NCI-H2227 (cell line): ENCODE measurements around the gene FAM210A.
A peak's percentile ranks its signal among the peaks of the same experiment; 100 is the strongest.
"Not testable (repeated sequence)": the region's sequence is repeated elsewhere in the genome, so short reads cannot be mapped to it uniquely, and the experiment has no call there.

ENCODE experiments used
- DNase-seq: peaks from one replicate; lab custom pipeline; 2025; ENCODE audit not compliant: unreplicated experiment; lab: John Stamatoyannopoulos, UW

Gene FAM210A, protein sequence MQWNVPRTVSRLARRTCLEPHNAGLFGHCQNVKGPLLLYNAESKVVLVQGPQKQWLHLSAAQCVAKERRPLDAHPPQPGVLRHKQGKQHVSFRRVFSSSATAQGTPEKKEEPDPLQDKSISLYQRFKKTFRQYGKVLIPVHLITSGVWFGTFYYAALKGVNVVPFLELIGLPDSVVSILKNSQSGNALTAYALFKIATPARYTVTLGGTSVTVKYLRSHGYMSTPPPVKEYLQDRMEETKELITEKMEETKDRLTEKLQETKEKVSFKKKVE

DNA sequence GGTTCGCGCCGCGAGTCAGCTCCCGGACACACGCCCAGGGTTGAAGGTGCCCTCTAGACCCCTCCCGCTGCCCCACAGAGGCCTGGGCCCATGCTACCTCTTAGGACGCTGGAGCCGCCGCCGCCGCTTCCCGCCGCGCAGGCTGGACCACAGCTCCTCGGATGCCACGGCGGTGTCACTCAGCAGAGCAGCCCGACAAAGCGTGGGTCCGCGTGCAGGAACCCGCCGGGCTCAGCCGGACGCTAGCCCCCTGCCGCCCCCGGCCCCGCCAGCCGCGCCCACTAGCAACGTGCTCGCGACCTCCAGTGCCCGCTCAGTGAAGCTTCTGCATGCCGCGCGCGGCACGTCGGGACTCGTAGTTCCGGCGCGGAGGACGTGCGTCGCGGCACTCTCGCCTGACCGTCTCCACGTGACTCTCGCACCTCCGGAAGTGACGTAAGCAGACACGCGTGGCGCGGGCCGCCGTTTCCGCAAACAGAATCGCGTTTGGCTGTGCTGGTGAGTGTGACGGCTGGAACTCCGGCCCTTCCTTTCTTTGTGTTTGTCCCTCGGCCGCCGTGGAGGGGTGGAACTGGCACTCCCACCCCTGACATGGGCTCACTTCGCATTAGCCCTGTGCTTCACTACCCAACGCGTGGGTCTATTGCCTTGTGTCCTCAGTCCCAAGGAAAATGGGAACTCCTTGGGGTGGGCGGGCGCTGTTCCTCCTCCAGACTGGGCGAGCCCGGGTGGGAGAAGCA is at the start of gene FAM210A, which contains the start of gene RNMT:
Gene FAM210A, minus strand, starts transcription at position 327 of the 740 bp plus-strand sequence. CDS start 44,481 bp downstream, outside the sequence.
Gene RNMT, plus strand, starts transcription at position 442 of the 740 bp plus-strand sequence. CDS start 4,845 bp downstream, outside the sequence.
- DNase-seq, result peak; percentile 99

DNA sequence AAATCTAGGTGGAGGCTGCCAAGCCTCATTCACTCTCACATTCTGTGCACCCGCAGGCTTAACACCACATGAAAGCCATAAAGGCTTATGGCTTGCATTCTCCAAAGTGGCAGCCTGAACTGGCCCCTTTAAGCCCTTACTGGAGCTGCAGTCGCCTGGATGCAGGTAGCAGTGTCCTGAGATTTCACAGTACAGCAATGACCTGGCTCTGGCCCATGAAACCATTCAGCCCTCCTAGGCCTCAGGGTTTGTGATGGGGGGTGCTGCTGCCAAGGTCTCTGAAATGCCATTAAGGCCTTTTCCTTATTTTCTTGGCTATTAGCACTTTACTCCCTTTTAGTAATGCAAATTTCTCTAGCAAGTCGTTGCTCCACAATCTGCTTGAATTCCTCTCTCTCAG is 48.7 kb upstream of the FAM210A start:
- no peak for DNase-seq

DNA sequence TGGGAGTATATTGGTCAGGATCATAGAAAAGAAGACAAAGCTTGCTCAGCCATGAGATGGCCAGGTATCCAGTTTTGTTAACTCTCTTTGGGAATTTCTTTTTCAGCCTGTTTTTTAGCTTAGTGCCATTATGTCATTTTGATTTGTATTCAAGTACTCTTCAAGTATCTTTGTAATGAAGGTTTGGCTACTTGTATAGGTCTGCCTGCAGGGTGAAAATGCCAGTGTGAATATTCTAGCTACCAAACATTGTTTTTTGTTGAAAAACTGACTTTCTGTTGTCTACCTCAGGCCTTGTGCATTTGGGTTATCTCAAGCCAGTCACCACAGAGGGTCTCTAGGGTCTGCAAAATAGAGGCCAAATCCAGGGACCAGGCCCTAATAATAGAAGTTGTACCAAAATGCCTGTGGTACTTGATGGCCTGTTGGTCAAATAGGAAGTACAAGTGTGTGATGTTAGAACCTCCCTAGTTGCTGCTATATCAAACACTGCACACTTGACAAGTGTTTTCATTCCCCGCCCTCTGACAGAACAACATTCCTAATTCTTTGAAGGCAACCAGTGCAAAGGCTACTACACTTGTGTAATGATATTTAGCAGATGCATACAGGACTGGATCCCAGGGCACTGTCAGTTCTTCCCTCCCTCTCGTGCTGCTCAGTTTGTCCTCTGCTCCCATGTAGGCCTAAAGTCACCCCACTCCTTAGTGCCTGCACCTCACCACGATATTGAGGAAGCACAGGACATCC is 36.5 kb upstream of the FAM210A start:
- no peak for DNase-seq

DNA sequence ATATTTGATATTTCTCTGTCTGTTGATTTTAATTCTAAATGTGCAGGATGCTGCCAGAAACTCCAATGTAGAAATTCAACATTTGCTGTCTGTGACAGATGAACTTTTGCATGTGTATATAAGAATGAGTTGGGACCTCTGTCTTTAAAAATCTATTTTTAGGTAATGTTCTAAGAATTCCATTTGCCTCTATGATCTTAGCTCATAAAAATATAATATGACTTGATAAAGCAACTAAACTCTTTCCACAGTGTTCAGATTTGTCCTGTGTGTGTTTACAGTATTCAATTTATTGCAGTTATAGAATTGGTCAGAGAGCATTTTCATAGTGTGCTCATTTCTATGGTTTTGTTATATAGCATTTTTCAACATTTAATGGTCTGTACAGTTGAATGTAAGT is 33.7 kb upstream of the FAM210A start:
- no peak for DNase-seq

DNA sequence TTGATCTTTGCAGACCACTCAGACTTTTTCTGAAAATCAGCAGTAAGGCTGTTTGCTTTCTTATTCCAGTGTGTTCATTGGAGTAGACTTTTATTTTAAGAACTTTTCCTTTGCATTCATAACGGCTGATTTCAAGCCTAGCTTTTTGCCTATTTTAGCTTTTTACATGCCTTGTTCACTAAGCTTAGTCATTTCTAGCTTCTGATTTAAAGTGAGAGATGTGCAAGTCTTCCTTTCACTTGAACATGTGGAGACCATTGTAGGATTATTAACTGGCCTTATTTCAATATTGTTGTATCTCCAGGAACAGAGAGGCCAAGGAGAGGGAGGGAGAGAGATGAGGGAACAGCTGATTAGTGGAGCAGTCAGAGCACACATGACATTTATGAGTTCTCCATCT is 32.3 kb upstream of the FAM210A start:
- no peak for DNase-seq

DNA sequence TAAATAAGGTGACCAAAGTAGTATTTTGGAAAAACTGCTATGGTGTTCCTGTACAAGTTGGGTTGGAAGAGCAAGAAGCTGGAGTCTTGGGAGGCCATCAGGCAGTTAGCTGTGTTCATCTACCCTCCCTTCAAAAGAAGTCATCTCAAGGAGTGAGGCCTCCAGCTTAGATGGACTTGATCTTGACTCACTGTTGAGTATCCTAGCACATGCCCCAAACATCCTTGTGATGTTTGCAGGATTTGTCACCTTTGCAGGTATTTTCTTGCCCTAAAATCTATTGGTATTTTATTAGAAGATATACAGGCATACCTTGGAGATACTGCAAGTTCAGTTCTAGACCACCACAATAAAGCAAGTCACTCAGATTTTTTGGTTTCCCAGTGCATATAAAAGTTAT is 30.3 kb upstream of the FAM210A start:
- DNase-seq, result no peak

DNA sequence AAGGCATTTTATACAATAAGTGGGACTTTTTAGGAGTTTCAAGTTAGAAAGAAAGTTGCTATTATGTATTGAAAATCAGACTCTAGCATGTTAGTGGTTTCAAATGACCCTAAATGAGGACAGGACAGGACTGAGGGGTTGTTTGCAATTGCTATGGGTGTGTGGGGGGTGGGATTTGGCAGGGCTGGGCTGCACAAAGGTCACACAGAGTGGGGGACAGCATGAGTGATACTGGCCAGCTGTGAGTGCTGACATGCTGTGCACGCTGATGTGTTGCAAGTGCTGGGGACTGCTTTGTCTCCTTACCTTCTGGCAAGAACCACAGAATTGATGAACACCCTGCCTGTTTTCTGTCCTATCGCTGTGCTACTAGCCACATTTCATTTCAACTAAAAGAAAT is 29.9 kb upstream of the FAM210A start:
- DNase-seq, result no peak

DNA sequence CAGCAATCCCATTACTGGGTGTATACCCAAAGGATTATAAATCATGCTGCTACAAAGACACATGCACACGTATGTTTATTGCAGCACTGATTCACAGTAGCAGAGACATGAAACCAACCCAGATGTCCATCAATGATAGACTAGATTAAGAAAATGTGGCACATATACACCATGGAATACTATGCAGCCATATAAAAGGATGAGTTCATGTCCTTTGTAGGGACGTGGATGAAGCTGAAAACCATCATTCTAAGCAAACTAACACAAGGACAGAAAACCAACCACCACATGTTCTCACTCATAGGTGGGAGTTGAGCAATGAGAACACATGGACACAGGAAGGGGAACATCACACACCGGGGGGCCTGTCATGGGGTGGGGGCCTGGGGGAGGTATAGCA is 25.2 kb upstream of the FAM210A start:
- DNase-seq, result not testable (repeated sequence)

DNA sequence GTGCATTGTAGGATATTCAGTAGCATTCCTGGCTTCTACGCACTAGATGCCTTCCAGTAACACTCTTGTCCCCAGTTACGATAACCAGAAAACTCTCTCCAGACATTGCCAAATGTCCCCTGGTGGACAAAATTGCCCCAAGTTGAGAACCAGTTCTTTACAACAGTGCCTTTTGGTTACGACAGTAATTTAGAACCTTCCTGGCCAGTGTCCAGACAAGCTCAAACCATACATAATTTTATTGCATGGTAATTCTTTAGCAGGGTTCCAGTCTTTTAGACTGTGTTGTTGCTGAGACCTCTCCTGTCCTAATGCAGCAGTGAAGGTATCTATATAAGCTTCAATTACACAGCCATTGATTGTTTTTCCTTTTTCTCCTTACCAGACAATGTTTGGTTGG is 20.3 kb upstream of the FAM210A start:
- no peak for DNase-seq

DNA sequence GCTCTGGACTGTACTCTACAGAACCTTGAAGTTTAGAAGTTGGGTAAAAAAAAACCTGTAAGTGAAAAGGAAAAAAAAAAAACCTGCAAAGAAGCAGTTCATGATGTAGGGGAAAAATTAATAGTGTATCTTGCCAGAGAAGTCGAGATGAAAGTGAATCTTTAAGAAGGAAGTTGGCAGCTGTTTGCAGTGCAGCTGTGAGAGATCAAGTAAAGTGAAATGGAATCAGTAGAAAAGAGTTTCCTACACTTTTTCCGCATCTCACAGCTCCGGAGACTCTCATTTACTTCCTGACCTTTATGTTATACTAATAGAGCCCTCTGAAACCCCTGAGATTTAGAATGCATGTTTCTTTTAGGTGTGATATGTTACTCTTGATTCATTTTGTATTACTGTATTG is 19.3 kb upstream of the FAM210A start:
- DNase-seq, result no peak

DNA sequence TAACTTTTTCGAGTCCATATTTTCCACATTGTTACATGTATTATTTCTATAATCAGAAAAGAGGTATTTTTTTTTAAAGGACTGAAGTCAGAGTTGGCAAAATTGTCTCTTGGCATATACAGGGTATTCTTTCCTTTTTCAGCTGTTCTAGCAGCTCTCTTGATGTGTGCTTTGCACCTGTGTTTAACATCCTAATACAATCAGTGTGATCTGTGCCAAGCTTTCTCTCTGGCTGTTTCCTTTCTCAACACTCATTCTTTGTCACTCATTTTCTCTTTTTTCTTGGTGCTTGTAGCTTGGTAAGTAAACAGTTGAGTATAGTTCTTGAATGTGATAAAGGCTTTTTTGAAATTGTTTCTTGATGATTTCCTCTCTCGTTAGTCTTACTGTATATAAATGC is 9.3 kb upstream of the FAM210A start:
- no peak for DNase-seq

DNA sequence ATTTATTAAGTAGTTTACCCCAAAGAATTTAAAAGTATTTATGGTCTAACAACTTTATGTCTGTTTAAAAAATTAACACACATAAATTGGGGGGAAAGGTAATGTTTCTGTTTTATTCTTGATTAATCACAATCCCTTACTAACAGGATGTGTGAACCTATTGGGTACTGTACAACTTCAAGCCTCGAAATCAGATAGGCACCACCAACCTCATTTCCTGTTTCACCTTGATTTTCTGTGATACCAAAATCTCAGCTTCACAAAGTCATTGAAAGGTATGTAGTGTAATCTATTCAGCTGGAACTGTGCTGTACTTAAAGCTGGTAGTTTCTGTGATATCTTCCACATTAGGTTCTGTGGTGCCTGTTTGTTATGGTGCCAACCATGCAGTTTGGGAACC is 4.1 kb upstream of the FAM210A start:
- DNase-seq, result no peak

DNA sequence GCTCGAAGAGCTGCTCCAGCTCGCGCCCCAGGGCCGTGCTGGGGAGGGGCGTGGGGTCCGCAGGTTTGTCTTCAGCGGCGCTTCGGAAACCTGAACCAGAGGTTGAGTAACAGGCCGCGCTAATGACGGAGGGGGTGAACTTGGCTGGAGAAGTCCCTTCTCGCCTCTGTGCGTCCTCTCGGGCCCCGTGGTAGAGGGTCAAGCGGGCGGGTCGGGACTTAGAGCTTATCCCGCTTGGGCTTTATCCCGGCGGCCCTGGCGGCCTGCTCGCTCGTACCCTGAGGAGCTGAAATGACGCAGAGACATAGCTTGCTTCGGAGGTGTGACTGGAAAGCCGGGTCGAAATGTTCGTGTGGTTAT is 594 bp upstream of the FAM210A start:
- peak; percentile 80 for DNase-seq

DNA sequence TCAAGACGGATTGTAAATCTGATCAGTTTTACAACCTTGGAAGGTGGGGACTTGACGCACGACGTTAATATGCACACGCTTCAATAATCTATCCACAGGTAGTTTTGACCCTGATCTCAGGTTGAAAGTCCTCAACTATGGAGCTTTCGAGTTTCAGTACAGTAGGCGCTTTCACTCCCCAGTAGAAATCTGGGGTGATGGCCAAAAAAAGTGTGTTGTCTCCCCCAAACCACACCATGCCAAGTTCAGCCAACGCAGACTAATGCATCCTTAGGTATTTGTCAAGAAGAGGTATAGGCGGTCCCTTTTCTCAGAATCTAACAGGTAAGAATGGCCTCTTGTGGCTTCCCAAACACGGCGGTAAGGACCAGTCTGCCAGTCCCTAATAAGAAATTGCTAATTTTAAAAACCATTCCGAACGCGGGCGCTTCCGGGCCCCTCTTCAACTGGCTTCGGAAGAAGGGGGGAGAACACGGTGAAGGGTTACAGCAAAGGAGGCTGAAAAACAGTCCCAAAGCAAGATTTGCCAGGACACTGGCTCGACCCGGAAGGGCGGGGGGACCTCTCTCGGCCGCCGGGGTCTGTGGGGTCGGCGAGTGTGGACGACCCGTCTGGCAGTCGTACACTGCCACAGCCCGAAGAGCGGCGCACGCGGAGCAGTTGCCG is 659 bp downstream of the FAM210A start:
- no peak for DNase-seq

DNA sequence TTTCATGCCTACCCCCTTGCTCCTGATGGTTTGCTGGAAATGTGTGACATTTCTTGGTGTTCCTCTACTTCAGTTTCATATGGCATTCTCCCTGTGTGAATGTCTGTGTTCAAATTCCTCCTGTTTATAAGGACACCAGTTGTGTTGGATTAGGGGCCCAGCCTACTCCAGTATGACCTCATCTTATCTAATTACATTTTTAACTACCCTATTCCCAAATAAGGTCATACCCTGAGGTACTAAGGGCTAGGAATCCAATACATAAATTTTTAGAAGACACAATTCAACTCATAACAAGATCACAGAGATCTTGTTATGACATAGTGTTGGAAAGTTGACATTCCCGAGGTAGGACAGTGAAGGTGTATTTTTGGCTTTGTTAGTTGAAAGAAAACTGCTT is 5.5 kb downstream of the FAM210A start:
- no peak for DNase-seq

DNA sequence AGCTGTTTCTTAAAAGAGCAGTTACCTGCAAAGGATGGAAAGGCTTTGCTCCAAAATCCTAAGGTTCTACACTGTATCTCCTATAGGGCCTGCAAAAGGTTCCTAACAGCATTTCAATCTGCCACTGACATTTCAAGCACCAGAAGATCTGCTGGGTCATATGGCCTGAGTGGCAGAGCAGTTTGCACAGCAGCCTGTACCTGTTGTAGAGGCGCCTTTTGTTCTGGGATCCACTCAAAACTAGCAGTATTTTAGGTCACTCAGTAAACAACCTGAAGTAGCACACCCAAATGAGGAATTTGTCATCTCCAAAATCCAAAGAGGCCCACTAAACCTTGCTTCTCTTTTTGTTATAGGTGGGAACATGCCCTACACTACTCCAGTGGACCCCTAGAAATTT is 6.2 kb downstream of the FAM210A start:
- DNase-seq, result no peak

DNA sequence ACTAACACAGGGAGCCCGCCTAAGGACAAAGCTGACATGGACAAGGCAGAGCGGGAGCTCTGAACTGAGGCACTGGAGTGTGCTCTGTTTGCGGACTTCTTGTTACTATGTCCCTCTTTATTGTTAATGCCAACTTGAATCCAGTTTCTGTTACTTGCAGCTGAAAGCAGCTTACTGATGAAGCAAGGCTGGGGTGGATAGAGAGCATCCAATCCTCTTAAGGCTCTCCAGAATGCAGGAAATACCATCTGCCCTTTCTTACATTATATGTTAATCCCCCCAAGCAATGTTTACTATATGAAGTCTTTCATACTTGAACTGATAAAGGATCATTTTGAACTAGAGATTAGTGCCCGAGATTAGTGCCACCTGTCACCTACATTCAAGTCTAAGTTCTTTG is 9.4 kb downstream of the FAM210A start:
- no peak for DNase-seq

DNA sequence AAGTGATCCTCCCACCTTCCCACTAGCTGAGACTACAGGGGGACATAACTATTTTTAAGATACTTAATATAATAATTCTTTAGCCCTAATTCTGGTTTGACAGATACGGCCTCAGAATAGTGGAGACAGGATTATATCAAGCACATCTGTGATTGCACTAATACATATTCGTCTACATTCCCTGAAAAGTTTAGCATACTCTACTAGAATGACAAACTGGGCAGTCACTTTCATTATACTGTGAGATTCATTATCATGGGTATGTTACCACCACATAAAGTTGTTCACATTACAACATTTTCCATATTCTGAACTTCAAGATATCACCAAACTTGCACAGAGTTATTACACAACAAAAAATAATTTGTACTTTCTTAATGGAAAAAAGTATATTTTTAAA is 11.0 kb downstream of the FAM210A start:
- DNase-seq, result no peak

DNA sequence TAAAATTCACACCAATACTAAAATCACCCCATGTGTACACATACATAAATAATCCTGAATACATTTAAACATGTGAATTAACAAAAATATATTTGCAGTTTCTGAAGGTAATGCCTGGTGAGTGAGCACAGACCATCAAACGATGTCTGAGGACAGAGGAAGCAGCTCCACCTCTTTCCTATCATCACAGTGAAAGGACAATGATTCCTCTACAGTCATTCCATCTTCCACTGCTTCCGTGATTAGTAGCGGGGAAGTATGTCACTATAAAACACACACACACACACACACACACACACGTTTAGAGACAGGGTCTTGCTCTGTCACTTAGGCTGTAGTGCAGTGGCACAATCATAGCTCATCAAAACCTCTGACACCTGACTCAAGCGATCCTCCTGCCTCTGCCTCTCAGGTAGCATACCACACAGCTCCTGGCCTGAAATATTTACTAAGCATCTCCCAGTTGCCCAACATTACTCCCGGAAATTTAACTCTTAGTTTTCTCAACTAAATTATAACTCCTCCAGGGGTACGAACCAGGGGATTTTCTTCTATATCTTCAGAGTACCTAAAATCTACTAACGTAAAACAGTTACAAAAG is 12.8 kb downstream of the FAM210A start:
- DNase-seq, result no peak

DNA sequence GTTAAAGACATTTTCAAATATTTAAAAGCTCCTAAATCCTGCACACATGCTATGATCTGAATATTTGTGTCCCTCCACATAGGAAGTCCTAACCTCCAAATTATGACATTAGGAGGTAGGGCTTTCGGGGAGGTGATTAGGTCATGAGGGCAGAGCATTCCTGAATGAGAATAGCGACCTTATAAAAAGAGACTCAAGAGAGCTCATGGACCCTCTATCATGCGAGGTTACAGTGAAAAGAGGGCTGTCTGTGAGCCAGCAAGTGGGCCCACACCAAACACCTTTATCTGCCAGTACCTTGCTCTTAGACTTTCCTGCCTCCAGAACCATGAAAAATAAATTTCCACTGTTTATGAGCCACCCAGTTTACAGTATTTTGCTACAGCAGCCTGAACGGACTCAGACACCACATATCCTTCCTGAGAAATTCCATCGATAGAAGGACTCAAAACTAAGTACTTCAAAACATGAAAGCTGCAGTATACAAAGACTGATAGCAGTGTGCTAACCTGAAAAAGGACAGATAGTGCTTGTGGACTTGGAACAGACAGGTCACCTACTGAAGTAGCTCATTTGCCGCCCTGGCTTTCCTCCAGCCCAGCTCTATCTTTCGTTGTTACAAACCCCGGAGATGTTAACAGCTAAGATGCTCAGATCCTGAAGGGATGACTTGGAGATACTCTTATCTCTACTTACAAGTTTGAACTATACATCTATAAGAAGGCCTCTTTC is 13.8 kb downstream of the FAM210A start:
- DNase-seq, result no peak
